ENCODE data around the gene MB21D2.
A peak's percentile ranks its signal among the peaks of the same experiment; 100 is the strongest.
"Not testable (repeated sequence)": the region's sequence is repeated elsewhere in the genome, so short reads cannot be mapped to it uniquely, and the experiment has no call there.

Gene MB21D2

GRCh38 chr3:192802957-192803899, 114.4 kb downstream of the MB21D2 start:
- DNase-seq (ENCODE audit: low spot score) = peak; percentile 48

DNA sequence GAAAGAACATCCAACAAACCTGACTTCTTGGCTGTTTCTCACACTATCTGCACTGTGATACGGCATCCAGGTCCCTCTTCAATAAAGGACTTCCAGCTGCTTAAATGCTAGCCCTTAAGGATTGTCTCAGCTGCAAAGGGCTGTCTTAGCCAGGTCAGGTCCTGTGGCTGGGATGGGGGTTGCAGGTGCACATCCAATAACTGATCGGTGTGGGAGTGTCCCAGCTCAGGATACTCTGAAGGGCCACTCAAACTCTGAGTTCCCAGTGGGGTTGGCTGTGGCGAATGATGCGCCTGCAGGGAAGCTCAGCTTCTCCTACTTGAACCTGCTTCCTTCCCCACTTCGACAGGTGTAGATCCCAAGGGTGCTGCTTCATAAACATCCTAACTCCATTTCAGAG, 115.7 kb downstream of the MB21D2 start:
- DNase-seq (ENCODE audit: low spot score) = no peak

- DNase-seq (ENCODE audit: low spot score) = no peak
Measured at GRCh38 chr3:192799721-192800120, 117.9 kb downstream of the MB21D2 start.

GRCh38 chr3:192795021-192795420, 122.6 kb downstream of the MB21D2 start:
- no peak for DNase-seq (ENCODE audit: low spot score)

DNA sequence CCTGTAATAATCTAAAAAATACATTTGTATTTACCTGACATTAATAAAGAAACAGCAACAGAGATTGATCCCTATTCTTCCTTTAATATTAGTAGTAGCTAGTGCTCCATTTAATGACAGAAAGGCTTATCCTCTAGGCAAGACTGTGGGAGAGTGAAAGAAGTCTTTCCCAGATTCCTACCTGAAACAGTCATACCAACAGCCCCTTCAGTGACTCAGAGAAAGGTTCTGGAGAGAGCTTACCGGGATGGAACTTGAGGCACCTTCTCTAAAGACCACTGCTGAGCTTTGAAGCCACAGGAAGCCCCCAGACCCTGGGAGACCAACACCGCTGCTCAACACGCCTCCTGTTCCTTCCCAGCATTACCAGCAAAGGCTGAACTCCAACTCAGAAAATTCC, 123.4 kb downstream of the MB21D2 start:
- no peak for DNase-seq (ENCODE audit: low spot score)

- not testable (repeated sequence) for DNase-seq (ENCODE audit: low spot score)
Measured at GRCh38 chr3:192788816-192789515, 128.7 kb downstream of the MB21D2 start.

DNA sequence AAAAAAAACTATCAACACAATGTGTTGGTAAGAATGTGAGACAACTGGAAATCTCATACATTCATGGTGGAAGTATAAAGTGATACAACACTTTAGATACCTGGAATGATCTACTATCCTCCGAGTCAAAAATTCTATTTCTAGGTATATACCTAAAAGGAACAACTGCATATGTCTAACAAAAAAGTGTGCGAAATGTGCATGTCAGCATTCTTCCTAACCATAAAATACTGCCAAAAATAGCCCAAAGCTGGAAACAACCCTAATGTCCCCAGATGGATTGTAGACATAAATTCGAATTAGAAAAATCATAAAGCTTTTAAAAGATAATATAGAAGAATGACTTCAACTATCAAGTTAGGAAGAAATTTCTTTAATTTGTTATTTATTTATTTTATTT, 139.1 kb downstream of the MB21D2 start:
- no peak for DNase-seq (ENCODE audit: low spot score)

GRCh38 chr3:192774341-192774740, 143.3 kb downstream of the MB21D2 start:
- DNase-seq (ENCODE audit: low spot score) = not testable (repeated sequence)

- peak; percentile 39 for DNase-seq (ENCODE audit: low spot score)
Measured at GRCh38 chr3:192772240-192772894, 145.3 kb downstream of the MB21D2 start.

DNA sequence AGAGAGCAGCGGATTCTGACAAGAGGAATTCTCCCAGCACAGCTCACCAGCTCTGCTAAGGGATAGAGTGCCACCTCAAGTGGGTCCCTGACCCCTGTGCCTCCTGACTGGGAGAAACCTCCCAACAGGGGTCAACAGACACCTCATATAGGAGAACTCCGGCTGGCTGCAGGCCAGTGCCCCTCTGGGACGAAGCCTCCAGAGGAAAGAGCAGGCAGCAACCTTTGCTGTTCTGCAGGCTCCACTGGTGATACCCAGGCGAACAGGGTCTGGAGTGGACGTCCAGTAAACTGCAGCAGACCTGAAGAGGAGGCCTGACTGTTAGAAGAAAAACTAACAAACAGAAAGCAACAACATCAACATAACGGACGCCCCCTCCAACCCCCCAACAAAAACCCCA, 159.0 kb downstream of the MB21D2 start:
- DNase-seq (ENCODE audit: low spot score) = no peak

- no peak for DNase-seq (ENCODE audit: low spot score)
Measured at GRCh38 chr3:192751148-192751547, 166.5 kb downstream of the MB21D2 start.

DNA sequence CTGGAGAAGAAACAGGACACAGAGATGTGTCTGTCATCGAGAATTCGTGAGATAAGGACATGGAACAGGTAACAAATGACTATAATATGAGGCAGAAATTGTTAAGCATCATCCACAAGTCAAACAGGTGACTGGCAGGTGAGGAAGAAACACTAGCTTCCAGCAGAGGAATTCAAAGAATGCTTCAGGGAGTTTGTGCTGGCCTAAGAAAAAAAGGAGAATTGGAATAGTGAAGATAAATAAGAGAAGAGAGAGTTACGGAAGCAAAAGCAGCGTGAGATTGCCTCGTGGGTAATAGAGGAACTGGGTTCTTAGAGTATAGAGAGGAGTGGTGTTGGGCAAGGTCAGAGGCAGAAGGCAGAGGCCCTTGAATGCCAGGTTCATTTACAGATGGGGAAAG, 167.5 kb downstream of the MB21D2 start:
- no peak for DNase-seq (ENCODE audit: low spot score)

GRCh38 chr3:192747746-192748145, 169.9 kb downstream of the MB21D2 start:
- peak; percentile 63 for DNase-seq (ENCODE audit: low spot score)

GRCh38 chr3:192747145-192747544, 170.5 kb downstream of the MB21D2 start:
- DNase-seq (ENCODE audit: low spot score) = no peak
